ENCODE data around the gene ANKFN1.

GRCh38 chr17:56510554-56511342 is 357.5 kb downstream of the ANKFN1 start:
- TF ChIP-seq CTCF (IDR thresholded peaks at IDR 0.05), result no peak
- no peak for TF ChIP-seq POLR2A (IDR thresholded peaks at IDR 0.05)
